GM23338 (cell line): ENCODE results near the gene PKHD1. TPM values are rescaled to one million over a fixed set of nuclear protein-coding genes. Genes with fewer than 3 reads are reported as not detected.
A peak's percentile ranks its signal among the peaks of the same experiment; 100 is the strongest.

Experiments used
- ATAC-seq: fragments of 200-7000 bp; cut with Tn5 transposase; 3 replicates; pipeline ENCODE4 v1.9.1; 2020
- DNase-seq: peaks from one replicate; pipeline ENCODE4 v3.0.0-alpha.2; 2015; ENCODE audit warnings: low spot score
- H2AFZ ChIP-seq: fragments of 200-600 bp; sonication (generic); 2 replicates; pipeline ENCODE4 v1.8.0; 2016; ENCODE audit warnings: antibody characterized with exemption, mild to moderate bottlenecking, moderate library complexity
- H3F3A ChIP-seq: fragments of 200-600 bp; sonication (generic); replicated peaks from 2 replicates; pipeline ENCODE4 v1.8.0; 2017; ENCODE audit warnings: antibody characterized with exemption, mixed run types, low read depth
- H3K27ac ChIP-seq: fragments of 200-600 bp; sonication (generic); 2 replicates; pipeline ENCODE4 v1.6.1; 2016; ENCODE audit warnings: low read depth
- H3K27me3 ChIP-seq: fragments of 200-600 bp; sonication (generic); 2 replicates; pipeline ENCODE4 v1.8.0; 2016; ENCODE audit warnings: mild to moderate bottlenecking, mixed run types, moderate library complexity; ENCODE audit not compliant: insufficient read depth
- H3K36me3 ChIP-seq: fragments of 200-600 bp; sonication (generic); 2 replicates; pipeline ENCODE4 v1.8.0; 2016; ENCODE audit warnings: mild to moderate bottlenecking; ENCODE audit not compliant: insufficient read depth
- H3K4me1 ChIP-seq: fragments of 200-600 bp; sonication (generic); 2 replicates; pipeline ENCODE4 v1.8.0; 2016; ENCODE audit warnings: mild to moderate bottlenecking, moderate library complexity; ENCODE audit not compliant: insufficient read depth
- H3K4me2 ChIP-seq: fragments of 200-600 bp; sonication (generic); 2 replicates; pipeline ENCODE4 v1.7.1; 2017; ENCODE audit warnings: mixed run types
- H3K4me3 ChIP-seq: fragments of 200-600 bp; sonication (generic); 2 replicates; pipeline ENCODE4 v1.6.1; 2016; ENCODE audit warnings: mixed run types
- H3K79me2 ChIP-seq: fragments of 200-600 bp; sonication (generic); replicated peaks from 2 replicates; pipeline ENCODE4 v1.8.0; 2017; ENCODE audit warnings: mild to moderate bottlenecking; ENCODE audit not compliant: insufficient read depth
- H3K9me2 ChIP-seq: fragments of 200-600 bp; sonication (generic); 2 replicates; pipeline ENCODE4 v1.8.0; 2017; ENCODE audit not compliant: insufficient read depth
- H4K20me1 ChIP-seq: fragments of 200-600 bp; sonication (generic); replicated peaks from 2 replicates; pipeline ENCODE4 v1.8.0; 2017; ENCODE audit warnings: mild to moderate bottlenecking; ENCODE audit not compliant: insufficient read depth
- H3K27ac Mint-ChIP-seq: 2 replicates; pipeline ENCODE4 v1.8.0; 2020; ENCODE audit warnings: inconsistent platforms, mild to moderate bottlenecking, moderate library complexity, mixed read lengths
- H3K27me3 Mint-ChIP-seq: 3 replicates; pipeline ENCODE4 v1.8.0; 2022; ENCODE audit warnings: low read depth, mild to moderate bottlenecking, moderate library complexity, mixed read lengths, inconsistent platforms; ENCODE audit not compliant: insufficient read depth, poor library complexity
- H3K36me3 Mint-ChIP-seq: 3 replicates; pipeline ENCODE4 v1.8.0; 2021; ENCODE audit warnings: low read depth, mild to moderate bottlenecking, inconsistent platforms, moderate library complexity, mixed read lengths
- H3K4me1 Mint-ChIP-seq: 3 replicates; pipeline ENCODE4 v1.8.0; 2020; ENCODE audit warnings: mild to moderate bottlenecking, inconsistent platforms, mixed read lengths
- H3K4me3 Mint-ChIP-seq: 3 replicates; pipeline ENCODE4 v1.8.0; 2021; ENCODE audit warnings: moderate library complexity, mild to moderate bottlenecking, inconsistent platforms, mixed read lengths
- H3K9me3 Mint-ChIP-seq: 3 replicates; pipeline ENCODE4 v1.8.0; 2020; ENCODE audit warnings: moderate library complexity, mild to moderate bottlenecking, inconsistent platforms, mixed read lengths
- CREB1 ChIP-seq: fragments of 250-450 bp; sonication (Bioruptor Pico); IDR thresholded peaks from 2 replicates; pipeline ENCODE4 v1.5.0; 2020; ENCODE audit warnings: low read depth, mild to moderate bottlenecking, moderate library complexity
- EZH2 ChIP-seq: fragments of 200-600 bp; sonication (generic); IDR thresholded peaks from one replicate; pipeline ENCODE4 v1.8.0; 2017; ENCODE audit warnings: antibody characterized with exemption, mild to moderate bottlenecking, low read depth; ENCODE audit not compliant: unreplicated experiment
- EZH2phosphoT487 ChIP-seq: fragments of 200-600 bp; sonication (generic); IDR thresholded peaks from one replicate; pipeline ENCODE4 v1.8.1; 2018; ENCODE audit warnings: antibody characterized with exemption; ENCODE audit not compliant: unreplicated experiment
- JUNB ChIP-seq: IDR thresholded peaks from one replicate; pipeline ENCODE4 v1.6.1; 2016; ENCODE audit warnings: antibody characterized with exemption; ENCODE audit not compliant: unreplicated experiment
- NANOG ChIP-seq: IDR thresholded peaks from 2 replicates; pipeline ENCODE4 v1.6.1; 2016; ENCODE audit warnings: antibody characterized with exemption, borderline replicate concordance
- POLR2AphosphoS5 ChIP-seq: IDR thresholded peaks from 2 replicates; pipeline ENCODE4 v1.6.1; 2016; ENCODE audit warnings: antibody characterized with exemption, low read depth
- STAT1 ChIP-seq: IDR thresholded peaks from one replicate; pipeline ENCODE4 v1.6.1; 2016; ENCODE audit warnings: antibody characterized with exemption; ENCODE audit not compliant: unreplicated experiment
- ZNF114 ChIP-seq: fragments of 250-450 bp; sonication (Bioruptor Pico); IDR thresholded peaks from 2 replicates; pipeline ENCODE4 v1.5.0; 2020; ENCODE audit warnings: mild to moderate bottlenecking, moderate library complexity
- ZNF331 ChIP-seq: fragments of 250-450 bp; sonication (Bioruptor Pico); IDR thresholded peaks from 2 replicates; pipeline ENCODE4 v1.5.0; 2020; ENCODE audit warnings: low read depth, mild to moderate bottlenecking, moderate library complexity
- polyA plus RNA-seq: library from polyadenylated mRNA; unstranded; fragments of >200 nt; fragmentation: Nextera tagmentation; extraction: Ambion mirVana; gene quantifications from 2 replicates; pipeline ENCODE4 v1.2.1, GENCODE V29; 2016
- total RNA-seq: library from RNA; depleted of rRNA; stranded (reverse); fragments of >200 nt; shearing (Covaris generic); gene quantifications from 2 replicates; pipeline ENCODE4 v1.2.3, GENCODE V29; 2014
- TF ChIP-seq, protein P1 (sequence below), 2 experiments: fragments of 200-600 bp in 1 of 2; sonication (generic) in 1 of 2; conservative IDR thresholded peaks; 2 replicates each; pipeline versions ENCODE4 v1.5.1 to v1.6.1; 2016 to 2017; ENCODE audit warnings: antibody characterized with exemption in 2 of 2, low read depth in 2 of 2, mild to moderate bottlenecking in 2 of 2, moderate library complexity in 1 of 2
- TF ChIP-seq, protein P2 (sequence below): IDR thresholded peaks from 2 replicates; pipeline ENCODE4 v1.6.1; 2016; ENCODE audit warnings: antibody characterized with exemption
- TF ChIP-seq, protein P3 (sequence below): IDR thresholded peaks from one replicate; pipeline ENCODE4 v1.6.1; 2018; ENCODE audit warnings: antibody characterized with exemption; ENCODE audit not compliant: unreplicated experiment
- TF ChIP-seq, protein P4 (sequence below): fragments of 250-450 bp; sonication (Bioruptor Pico); IDR thresholded peaks from 2 replicates; pipeline ENCODE4 v1.5.0; 2020; ENCODE audit warnings: mild to moderate bottlenecking, moderate library complexity

The PKHD1 gene
- total and polyA plus RNA-seq, 2 experiments from 2014 or later: 0.03 to 0.07 TPM

DNA sequence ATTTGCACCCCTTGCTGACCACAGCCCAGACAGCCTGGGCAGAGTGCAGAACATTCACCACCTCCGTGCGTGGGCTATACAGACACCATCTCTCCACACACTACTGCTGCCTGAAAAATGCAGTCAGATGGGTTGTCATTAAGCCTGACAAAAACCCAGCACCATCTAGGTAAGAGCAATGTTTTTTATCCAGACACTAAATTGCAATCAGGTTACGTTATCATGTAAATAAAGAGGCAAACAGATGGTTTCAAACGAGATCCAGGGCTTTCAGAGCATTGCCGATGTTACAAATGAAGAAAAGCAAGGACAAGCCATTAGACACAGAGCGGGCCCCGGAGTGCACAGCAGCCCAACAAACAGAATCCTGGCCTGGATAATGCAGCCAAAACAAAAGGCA is 269.6 kb downstream of the PKHD1 start:
- Mint-ChIP-seq H3K4me3 (no peak overlapping the region), H3K36me3 (no peaks in the 10 kb centered on the region; the same call in 2 of the 3 replicates), H3K4me1 (peaks cover 43% of the 10 kb centered on the region), H3K9me3 (no peaks in the 10 kb centered on the region; the same call in 2 of the 3 replicates), H3K27ac (no peak overlapping the region), H3K27me3 (peaks cover 5% of the 10 kb centered on the region)
- DNase-seq: no peak
- Histone ChIP-seq H2AFZ (peak overlapping the region; percentile 15; the same call in 1 of the 2 replicates), H3K36me3 (no peaks in the 10 kb centered on the region), H3K9me2 (no peaks in the 10 kb centered on the region), H3K79me2 (no peaks in the 10 kb centered on the region), H3K27ac (no peak overlapping the region), H3K4me2 (no peak overlapping the region), H3K4me3 (no peak overlapping the region), H3K27me3 (no peaks in the 10 kb centered on the region), H4K20me1 (no peaks in the 10 kb centered on the region), H3F3A (no peaks in the 10 kb centered on the region), H3K4me1 (peaks cover 28% of the 10 kb centered on the region)
- TF ChIP-seq EZH2: no peak
- no peak for TF ChIP-seq CREB1
- TF ChIP-seq, protein P1, sequence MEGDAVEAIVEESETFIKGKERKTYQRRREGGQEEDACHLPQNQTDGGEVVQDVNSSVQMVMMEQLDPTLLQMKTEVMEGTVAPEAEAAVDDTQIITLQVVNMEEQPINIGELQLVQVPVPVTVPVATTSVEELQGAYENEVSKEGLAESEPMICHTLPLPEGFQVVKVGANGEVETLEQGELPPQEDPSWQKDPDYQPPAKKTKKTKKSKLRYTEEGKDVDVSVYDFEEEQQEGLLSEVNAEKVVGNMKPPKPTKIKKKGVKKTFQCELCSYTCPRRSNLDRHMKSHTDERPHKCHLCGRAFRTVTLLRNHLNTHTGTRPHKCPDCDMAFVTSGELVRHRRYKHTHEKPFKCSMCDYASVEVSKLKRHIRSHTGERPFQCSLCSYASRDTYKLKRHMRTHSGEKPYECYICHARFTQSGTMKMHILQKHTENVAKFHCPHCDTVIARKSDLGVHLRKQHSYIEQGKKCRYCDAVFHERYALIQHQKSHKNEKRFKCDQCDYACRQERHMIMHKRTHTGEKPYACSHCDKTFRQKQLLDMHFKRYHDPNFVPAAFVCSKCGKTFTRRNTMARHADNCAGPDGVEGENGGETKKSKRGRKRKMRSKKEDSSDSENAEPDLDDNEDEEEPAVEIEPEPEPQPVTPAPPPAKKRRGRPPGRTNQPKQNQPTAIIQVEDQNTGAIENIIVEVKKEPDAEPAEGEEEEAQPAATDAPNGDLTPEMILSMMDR (conservative IDR thresholded peaks at IDR 0.05; ENCODE audit: low read depth in 2 of 2): no peak
- TF ChIP-seq, protein P2, sequence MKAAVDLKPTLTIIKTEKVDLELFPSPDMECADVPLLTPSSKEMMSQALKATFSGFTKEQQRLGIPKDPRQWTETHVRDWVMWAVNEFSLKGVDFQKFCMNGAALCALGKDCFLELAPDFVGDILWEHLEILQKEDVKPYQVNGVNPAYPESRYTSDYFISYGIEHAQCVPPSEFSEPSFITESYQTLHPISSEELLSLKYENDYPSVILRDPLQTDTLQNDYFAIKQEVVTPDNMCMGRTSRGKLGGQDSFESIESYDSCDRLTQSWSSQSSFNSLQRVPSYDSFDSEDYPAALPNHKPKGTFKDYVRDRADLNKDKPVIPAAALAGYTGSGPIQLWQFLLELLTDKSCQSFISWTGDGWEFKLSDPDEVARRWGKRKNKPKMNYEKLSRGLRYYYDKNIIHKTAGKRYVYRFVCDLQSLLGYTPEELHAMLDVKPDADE: no peak
- no peak for TF ChIP-seq POLR2AphosphoS5
- TF ChIP-seq ZNF114 (CRISPR knock-in tag): no peak
- no peak for TF ChIP-seq NANOG
- TF ChIP-seq, protein P3, sequence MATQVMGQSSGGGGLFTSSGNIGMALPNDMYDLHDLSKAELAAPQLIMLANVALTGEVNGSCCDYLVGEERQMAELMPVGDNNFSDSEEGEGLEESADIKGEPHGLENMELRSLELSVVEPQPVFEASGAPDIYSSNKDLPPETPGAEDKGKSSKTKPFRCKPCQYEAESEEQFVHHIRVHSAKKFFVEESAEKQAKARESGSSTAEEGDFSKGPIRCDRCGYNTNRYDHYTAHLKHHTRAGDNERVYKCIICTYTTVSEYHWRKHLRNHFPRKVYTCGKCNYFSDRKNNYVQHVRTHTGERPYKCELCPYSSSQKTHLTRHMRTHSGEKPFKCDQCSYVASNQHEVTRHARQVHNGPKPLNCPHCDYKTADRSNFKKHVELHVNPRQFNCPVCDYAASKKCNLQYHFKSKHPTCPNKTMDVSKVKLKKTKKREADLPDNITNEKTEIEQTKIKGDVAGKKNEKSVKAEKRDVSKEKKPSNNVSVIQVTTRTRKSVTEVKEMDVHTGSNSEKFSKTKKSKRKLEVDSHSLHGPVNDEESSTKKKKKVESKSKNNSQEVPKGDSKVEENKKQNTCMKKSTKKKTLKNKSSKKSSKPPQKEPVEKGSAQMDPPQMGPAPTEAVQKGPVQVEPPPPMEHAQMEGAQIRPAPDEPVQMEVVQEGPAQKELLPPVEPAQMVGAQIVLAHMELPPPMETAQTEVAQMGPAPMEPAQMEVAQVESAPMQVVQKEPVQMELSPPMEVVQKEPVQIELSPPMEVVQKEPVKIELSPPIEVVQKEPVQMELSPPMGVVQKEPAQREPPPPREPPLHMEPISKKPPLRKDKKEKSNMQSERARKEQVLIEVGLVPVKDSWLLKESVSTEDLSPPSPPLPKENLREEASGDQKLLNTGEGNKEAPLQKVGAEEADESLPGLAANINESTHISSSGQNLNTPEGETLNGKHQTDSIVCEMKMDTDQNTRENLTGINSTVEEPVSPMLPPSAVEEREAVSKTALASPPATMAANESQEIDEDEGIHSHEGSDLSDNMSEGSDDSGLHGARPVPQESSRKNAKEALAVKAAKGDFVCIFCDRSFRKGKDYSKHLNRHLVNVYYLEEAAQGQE: no peak
- TF ChIP-seq, protein P4, sequence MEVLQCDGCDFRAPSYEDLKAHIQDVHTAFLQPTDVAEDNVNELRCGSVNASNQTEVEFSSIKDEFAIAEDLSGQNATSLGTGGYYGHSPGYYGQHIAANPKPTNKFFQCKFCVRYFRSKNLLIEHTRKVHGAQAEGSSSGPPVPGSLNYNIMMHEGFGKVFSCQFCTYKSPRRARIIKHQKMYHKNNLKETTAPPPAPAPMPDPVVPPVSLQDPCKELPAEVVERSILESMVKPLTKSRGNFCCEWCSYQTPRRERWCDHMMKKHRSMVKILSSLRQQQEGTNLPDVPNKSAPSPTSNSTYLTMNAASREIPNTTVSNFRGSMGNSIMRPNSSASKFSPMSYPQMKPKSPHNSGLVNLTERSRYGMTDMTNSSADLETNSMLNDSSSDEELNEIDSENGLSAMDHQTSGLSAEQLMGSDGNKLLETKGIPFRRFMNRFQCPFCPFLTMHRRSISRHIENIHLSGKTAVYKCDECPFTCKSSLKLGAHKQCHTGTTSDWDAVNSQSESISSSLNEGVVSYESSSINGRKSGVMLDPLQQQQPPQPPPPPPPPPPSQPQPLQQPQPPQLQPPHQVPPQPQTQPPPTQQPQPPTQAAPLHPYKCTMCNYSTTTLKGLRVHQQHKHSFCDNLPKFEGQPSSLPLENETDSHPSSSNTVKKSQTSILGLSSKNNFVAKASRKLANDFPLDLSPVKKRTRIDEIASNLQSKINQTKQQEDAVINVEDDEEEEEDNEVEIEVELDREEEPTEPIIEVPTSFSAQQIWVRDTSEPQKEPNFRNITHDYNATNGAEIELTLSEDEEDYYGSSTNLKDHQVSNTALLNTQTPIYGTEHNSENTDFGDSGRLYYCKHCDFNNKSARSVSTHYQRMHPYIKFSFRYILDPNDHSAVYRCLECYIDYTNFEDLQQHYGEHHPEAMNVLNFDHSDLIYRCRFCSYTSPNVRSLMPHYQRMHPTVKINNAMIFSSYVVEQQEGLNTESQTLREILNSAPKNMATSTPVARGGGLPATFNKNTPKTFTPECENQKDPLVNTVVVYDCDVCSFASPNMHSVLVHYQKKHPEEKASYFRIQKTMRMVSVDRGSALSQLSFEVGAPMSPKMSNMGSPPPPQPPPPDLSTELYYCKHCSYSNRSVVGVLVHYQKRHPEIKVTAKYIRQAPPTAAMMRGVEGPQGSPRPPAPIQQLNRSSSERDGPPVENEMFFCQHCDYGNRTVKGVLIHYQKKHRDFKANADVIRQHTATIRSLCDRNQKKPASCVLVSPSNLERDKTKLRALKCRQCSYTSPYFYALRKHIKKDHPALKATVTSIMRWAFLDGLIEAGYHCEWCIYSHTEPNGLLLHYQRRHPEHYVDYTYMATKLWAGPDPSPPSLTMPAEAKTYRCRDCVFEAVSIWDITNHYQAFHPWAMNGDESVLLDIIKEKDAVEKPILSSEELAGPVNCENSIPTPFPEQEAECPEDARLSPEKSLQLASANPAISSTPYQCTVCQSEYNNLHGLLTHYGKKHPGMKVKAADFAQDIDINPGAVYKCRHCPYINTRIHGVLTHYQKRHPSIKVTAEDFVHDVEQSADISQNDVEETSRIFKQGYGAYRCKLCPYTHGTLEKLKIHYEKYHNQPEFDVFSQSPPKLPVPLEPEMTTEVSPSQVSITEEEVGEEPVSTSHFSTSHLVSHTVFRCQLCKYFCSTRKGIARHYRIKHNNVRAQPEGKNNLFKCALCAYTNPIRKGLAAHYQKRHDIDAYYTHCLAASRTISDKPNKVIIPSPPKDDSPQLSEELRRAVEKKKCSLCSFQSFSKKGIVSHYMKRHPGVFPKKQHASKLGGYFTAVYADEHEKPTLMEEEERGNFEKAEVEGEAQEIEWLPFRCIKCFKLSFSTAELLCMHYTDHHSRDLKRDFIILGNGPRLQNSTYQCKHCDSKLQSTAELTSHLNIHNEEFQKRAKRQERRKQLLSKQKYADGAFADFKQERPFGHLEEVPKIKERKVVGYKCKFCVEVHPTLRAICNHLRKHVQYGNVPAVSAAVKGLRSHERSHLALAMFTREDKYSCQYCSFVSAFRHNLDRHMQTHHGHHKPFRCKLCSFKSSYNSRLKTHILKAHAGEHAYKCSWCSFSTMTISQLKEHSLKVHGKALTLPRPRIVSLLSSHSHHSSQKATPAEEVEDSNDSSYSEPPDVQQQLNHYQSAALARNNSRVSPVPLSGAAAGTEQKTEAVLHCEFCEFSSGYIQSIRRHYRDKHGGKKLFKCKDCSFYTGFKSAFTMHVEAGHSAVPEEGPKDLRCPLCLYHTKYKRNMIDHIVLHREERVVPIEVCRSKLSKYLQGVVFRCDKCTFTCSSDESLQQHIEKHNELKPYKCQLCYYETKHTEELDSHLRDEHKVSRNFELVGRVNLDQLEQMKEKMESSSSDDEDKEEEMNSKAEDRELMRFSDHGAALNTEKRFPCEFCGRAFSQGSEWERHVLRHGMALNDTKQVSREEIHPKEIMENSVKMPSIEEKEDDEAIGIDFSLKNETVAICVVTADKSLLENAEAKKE (CRISPR knock-in tag): no peak
- TF ChIP-seq JUNB: no peak
- TF ChIP-seq EZH2phosphoT487: no peak
- no peak for TF ChIP-seq STAT1
- TF ChIP-seq ZNF331: no peak
- no peak for ATAC-seq
